ENCODE data around the gene CPA5. TPM values are rescaled to one million over a fixed set of nuclear protein-coding genes. Genes with fewer than 3 reads are reported as not detected.
"Not testable (repeated sequence)": the region's sequence is repeated elsewhere in the genome, so short reads cannot be mapped to it uniquely, and the experiment has no call there.

The CPA5 gene
- total RNA-seq, 1 donor from 2014 or later = not detected

- no peak for TF ChIP-seq CTCF (IDR thresholded peaks at IDR 0.05; ENCODE audit: insufficient read depth, low read length, severe bottlenecking)
- Histone ChIP-seq H3K4me3 (ENCODE audit: low read depth, low read length) (no peak overlapping the region), H3K27me3 (ENCODE audit: control insufficient read depth, insufficient read depth, low read length) (no peaks in the 10 kb centered on the region), H3K36me3 (ENCODE audit: control insufficient read depth, insufficient read depth, low read length) (no peaks in the 10 kb centered on the region)
- DNase-seq (ENCODE audit: low read depth) (no peak), FAIRE-seq (no peak)
Observed at GRCh38 chr7:130374507-130374906, 29.9 kb downstream of the CPA5 start.

DNA sequence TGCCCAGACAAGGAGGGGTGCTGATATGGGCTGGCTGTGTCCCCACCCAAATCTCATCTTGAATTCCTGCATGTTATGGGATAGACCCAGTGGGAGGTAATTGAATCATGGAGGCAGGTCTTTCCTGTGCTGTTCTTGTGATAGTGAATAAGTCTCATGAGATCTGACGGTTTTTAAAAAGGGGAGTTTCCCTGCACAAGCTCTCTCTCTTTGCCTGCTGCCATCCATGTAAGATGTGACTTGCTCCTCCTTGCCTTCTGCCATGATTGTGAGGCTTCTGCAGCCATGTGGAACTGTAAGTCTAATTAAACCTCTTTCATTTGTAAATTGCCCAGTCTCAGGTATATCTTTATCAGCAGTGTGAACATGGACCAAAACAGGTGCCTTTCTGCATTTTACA is 31.8 kb downstream of the CPA5 start:
- not testable (repeated sequence) for H3K36me3 ChIP-seq (ENCODE audit: control insufficient read depth, insufficient read depth, low read length); H3K4me3 ChIP-seq (ENCODE audit: low read depth, low read length); FAIRE-seq; DNase-seq (ENCODE audit: low read depth); H3K27me3 ChIP-seq (ENCODE audit: control insufficient read depth, insufficient read depth, low read length)

- FAIRE-seq (no peak), DNase-seq (ENCODE audit: low read depth) (no peak)
- Histone ChIP-seq H3K27me3 (ENCODE audit: control insufficient read depth, insufficient read depth, low read length) (no peaks in the 10 kb centered on the region), H3K4me3 (ENCODE audit: low read depth, low read length) (no peak overlapping the region), H3K36me3 (ENCODE audit: control insufficient read depth, insufficient read depth, low read length) (no peaks in the 10 kb centered on the region)
- no peak for TF ChIP-seq CTCF (IDR thresholded peaks at IDR 0.05; ENCODE audit: insufficient read depth, low read length, severe bottlenecking)
Observed at GRCh38 chr7:130377178-130377577, 32.6 kb downstream of the CPA5 start.

GRCh38 chr7:130379019-130379418 is 34.4 kb downstream of the CPA5 start:
- TF ChIP-seq CTCF (IDR thresholded peaks at IDR 0.05; ENCODE audit: insufficient read depth, low read length, severe bottlenecking) = no peak
- no peak overlapping the region for H3K4me3 ChIP-seq (ENCODE audit: low read depth, low read length)
- FAIRE-seq (peak; percentile 77), DNase-seq (ENCODE audit: low read depth) (no peak)
- no peaks in the 10 kb centered on the region for H3K36me3 ChIP-seq (ENCODE audit: control insufficient read depth, insufficient read depth, low read length)
- no peaks in the 10 kb centered on the region for H3K27me3 ChIP-seq (ENCODE audit: control insufficient read depth, insufficient read depth, low read length)

GRCh38 chr7:130379532-130379920 is 34.9 kb downstream of the CPA5 start:
- no peaks in the 10 kb centered on the region for H3K27me3 ChIP-seq (ENCODE audit: control insufficient read depth, insufficient read depth, low read length)
- TF ChIP-seq CTCF (IDR thresholded peaks at IDR 0.05; ENCODE audit: insufficient read depth, low read length, severe bottlenecking) = no peak
- H3K4me3 ChIP-seq (ENCODE audit: low read depth, low read length) = no peak overlapping the region
- FAIRE-seq (no peak), DNase-seq (ENCODE audit: low read depth) (no peak)
- no peaks in the 10 kb centered on the region for H3K36me3 ChIP-seq (ENCODE audit: control insufficient read depth, insufficient read depth, low read length)

GRCh38 chr7:130379921-130380860 is 35.6 kb downstream of the CPA5 start, which contains the start of gene CPA1:
Gene CPA1, plus strand, starts transcription at chr7:130380494. Its CDS starts 27 bp downstream, at chr7:130380521.
- no peak for TF ChIP-seq CTCF (IDR thresholded peaks at IDR 0.05; ENCODE audit: insufficient read depth, low read length, severe bottlenecking)
- DNase-seq (ENCODE audit: low read depth) (no peak), FAIRE-seq (no peak)
- no peak within 1 kb of the TSS for H3K4me3 ChIP-seq (ENCODE audit: low read depth, low read length)
- no peaks in the 10 kb centered on the region for H3K27me3 ChIP-seq (ENCODE audit: control insufficient read depth, insufficient read depth, low read length)
- H3K36me3 ChIP-seq (ENCODE audit: control insufficient read depth, insufficient read depth, low read length) = no peaks in the 10 kb centered on the region

Measured in bronchial epithelial cell (primary cell).